ENCODE data around the gene DHFR.

DNA sequence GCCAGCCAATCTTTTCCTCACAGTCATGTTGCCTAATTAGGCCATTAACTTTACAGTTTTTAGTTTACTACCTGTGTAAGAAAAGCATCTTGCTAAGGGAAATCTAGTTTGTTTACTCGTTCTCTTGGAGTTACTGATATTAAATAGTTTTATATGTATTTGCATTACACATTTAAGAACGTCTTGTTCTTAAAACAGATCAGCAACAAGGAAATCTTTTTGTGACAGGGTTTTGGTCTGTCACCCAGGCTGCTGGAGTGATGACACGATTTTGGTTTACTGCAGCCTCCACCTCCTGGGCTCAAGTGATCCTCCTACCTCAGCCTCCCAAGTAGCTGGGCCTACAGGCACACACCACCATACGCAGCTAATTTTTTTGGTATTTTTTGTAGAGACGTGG, 29.6 kb downstream of the DHFR start:
- TF ChIP-seq, protein P1, sequence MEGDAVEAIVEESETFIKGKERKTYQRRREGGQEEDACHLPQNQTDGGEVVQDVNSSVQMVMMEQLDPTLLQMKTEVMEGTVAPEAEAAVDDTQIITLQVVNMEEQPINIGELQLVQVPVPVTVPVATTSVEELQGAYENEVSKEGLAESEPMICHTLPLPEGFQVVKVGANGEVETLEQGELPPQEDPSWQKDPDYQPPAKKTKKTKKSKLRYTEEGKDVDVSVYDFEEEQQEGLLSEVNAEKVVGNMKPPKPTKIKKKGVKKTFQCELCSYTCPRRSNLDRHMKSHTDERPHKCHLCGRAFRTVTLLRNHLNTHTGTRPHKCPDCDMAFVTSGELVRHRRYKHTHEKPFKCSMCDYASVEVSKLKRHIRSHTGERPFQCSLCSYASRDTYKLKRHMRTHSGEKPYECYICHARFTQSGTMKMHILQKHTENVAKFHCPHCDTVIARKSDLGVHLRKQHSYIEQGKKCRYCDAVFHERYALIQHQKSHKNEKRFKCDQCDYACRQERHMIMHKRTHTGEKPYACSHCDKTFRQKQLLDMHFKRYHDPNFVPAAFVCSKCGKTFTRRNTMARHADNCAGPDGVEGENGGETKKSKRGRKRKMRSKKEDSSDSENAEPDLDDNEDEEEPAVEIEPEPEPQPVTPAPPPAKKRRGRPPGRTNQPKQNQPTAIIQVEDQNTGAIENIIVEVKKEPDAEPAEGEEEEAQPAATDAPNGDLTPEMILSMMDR (conservative IDR thresholded peaks at IDR 0.05; ENCODE audit: low read depth, low read length), result no peak
- no peak for TF ChIP-seq EZH2 (IDR thresholded peaks at IDR 0.05; ENCODE audit: borderline replicate concordance, low read depth, low read length, poor library complexity, severe bottlenecking)

Measured in A673 (cell line).